SIG-M5 treated with dmso at 0.1 percent for 504 hours (cell line): ENCODE data around the gene SBF2.
A peak's percentile ranks its signal among the peaks of the same experiment; 100 is the strongest.
"Not testable (repeated sequence)": the region's sequence is repeated elsewhere in the genome, so short reads cannot be mapped to it uniquely, and the experiment has no call there.

Experiments
- DNase-seq: peaks from one replicate; lab custom pipeline; 2025; ENCODE audit not compliant: unreplicated experiment; lab: John Stamatoyannopoulos, UW

The SBF2 gene

GRCh38 chr11:10268746-10269488 is 25.1 kb downstream of the SBF2 start:
- no peak for DNase-seq

- no peak for DNase-seq
Observed at GRCh38 chr11:10267821-10268220, 26.2 kb downstream of the SBF2 start.

GRCh38 chr11:10265936-10266335 is 28.1 kb downstream of the SBF2 start:
- DNase-seq: no peak

- not testable (repeated sequence) for DNase-seq
Observed at GRCh38 chr11:10264716-10265115, 29.3 kb downstream of the SBF2 start.

DNA sequence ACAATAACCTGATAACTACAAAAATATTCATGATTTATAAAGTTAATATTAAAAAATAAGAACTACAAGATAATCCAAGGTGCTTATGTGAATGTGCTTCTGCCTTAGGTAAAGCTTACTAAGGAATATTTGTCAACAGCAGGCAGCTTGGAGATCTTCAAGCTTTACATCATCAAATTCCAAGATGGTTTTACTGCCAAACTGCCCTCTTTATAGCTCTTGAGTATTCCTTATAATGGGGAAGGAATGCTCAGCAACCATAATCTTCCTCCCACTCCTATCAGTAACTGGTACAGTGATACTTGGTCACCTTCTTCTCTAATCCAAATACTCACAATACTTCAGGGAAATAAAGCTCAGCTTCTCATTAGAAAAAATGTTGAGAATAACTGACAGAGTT is 30.1 kb downstream of the SBF2 start:
- DNase-seq: no peak

GRCh38 chr11:10261821-10262220 is 32.2 kb downstream of the SBF2 start:
- DNase-seq: no peak

- no peak for DNase-seq
Observed at GRCh38 chr11:10257478-10257877, 36.5 kb downstream of the SBF2 start.

DNA sequence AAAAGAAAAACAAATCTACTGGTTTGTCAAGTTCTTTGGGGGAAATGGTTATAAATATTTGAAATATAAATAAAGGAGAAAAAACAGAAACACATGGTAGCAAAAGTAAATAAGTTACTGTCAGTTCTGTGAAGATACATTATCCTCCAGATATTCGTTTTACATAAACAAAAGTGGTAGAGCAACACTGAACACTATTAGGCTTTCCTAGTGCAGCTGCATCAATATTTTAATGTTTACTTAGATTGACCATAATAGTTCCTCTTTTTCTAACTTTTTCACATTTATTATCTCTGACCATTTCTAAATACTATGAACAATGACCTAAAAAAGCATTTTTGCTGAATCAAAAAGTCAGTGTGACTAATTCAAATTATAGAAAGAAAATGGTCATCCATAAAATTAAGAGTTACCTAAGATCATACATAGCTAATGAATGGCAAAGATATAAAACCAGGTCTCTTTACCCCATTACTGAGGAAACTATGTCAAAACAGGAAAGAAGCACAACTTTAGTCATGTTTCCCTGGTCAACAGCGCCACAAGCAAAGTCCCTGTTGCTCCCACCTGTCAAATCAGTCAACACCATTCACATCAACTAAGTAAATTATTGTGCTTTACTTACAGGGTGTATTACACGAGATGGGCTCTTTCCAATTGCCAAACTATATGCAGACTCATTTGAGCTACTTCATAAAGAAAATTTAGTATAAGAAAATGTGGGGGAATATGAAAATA is 38.5 kb downstream of the SBF2 start:
- no peak for DNase-seq

GRCh38 chr11:10249448-10250131 is 44.4 kb downstream of the SBF2 start:
- DNase-seq: not testable (repeated sequence)

- DNase-seq: no peak
Observed at GRCh38 chr11:10247011-10247410, 47.0 kb downstream of the SBF2 start.

- DNase-seq: no peak
Observed at GRCh38 chr11:10243896-10244575, 50.0 kb downstream of the SBF2 start.

GRCh38 chr11:10236840-10237239 is 57.2 kb downstream of the SBF2 start:
- no peak for DNase-seq

DNA sequence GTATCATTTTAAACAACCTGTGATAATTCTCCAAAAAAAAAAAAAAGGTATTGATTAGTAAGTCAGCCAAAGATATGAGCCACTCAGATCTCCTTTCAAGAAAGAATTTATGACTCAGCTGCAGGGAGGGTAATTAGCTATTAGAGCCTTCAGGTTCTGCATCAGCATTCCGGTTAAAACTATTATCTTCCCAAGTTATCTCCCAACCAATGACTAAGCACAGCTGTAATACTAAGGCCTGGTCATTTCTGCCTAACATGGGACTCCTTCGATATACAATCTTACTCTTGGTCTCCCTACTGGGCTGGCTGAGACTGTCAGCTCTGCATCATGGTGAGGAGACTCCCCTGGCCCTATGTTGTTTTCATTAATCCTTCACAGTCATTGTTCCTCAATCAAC is 60.4 kb downstream of the SBF2 start:
- DNase-seq: no peak

DNA sequence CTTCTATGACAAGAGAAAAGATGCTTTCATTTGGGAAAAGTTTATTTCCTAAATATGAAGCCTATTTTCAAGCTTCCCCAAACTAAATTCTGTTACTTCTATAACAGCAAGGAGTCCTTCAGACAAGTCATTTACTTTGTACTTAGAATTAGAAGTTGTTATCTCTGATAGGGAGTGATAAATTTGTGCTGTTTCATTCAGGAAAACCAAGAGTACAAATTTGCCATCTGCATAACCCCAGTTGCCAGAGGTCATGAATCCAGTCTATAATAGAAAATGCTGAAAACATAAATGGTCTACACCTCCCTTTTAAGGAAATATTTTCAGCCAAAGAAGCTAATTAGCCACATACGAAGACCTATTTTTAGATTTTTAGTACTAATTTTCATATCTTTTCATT is 61.3 kb downstream of the SBF2 start:
- DNase-seq: no peak

- DNase-seq: not testable (repeated sequence)
Observed at GRCh38 chr11:10231803-10232202, 62.2 kb downstream of the SBF2 start.

- DNase-seq: no peak
Observed at GRCh38 chr11:10225553-10225952, 68.5 kb downstream of the SBF2 start.

GRCh38 chr11:10222399-10222798 is 71.6 kb downstream of the SBF2 start:
- DNase-seq: no peak

- no peak for DNase-seq
Observed at GRCh38 chr11:10221342-10221741, 72.7 kb downstream of the SBF2 start.

GRCh38 chr11:10211470-10211869 is 82.5 kb downstream of the SBF2 start:
- no peak for DNase-seq

DNA sequence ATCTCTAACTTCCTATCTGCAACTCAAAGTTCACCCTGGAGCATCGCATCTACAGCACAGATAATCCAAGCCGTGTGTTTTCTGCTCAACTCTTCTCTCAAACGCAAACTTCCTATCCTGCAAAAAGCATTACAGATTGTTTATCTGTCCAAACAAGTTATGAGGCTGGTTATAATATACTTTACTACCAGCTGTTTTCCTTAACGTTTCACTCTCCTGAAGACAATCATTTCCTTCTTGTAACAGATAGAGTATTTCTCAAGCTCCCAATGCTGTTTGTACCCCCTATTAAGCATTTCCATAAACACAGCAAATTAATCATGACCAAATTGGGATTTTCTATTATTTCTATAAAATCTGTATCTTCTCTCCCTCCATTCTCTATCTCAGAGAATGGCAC is 84.7 kb downstream of the SBF2 start:
- no peak for DNase-seq

- peak; percentile 39 for DNase-seq
Observed at GRCh38 chr11:10208131-10208575, 85.9 kb downstream of the SBF2 start.
